HG03354 (cell line): Measurements from ENCODE around the gene LEP.
"Not testable (repeated sequence)": the region's sequence is repeated elsewhere in the genome, so short reads cannot be mapped to it uniquely, and the experiment has no call there.

Experiments used
- ATAC-seq: cut with Tn5 transposase; IDR thresholded peaks from one replicate; pipeline ENCODE4 v1.9.1; 2021; ENCODE audit warnings: mild to moderate bottlenecking; ENCODE audit not compliant: unreplicated experiment, poor library complexity, severe bottlenecking

The LEP gene

GRCh38 chr7:128210036-128210347, 31.1 kb upstream of the LEP start:
- no peak for ATAC-seq

DNA sequence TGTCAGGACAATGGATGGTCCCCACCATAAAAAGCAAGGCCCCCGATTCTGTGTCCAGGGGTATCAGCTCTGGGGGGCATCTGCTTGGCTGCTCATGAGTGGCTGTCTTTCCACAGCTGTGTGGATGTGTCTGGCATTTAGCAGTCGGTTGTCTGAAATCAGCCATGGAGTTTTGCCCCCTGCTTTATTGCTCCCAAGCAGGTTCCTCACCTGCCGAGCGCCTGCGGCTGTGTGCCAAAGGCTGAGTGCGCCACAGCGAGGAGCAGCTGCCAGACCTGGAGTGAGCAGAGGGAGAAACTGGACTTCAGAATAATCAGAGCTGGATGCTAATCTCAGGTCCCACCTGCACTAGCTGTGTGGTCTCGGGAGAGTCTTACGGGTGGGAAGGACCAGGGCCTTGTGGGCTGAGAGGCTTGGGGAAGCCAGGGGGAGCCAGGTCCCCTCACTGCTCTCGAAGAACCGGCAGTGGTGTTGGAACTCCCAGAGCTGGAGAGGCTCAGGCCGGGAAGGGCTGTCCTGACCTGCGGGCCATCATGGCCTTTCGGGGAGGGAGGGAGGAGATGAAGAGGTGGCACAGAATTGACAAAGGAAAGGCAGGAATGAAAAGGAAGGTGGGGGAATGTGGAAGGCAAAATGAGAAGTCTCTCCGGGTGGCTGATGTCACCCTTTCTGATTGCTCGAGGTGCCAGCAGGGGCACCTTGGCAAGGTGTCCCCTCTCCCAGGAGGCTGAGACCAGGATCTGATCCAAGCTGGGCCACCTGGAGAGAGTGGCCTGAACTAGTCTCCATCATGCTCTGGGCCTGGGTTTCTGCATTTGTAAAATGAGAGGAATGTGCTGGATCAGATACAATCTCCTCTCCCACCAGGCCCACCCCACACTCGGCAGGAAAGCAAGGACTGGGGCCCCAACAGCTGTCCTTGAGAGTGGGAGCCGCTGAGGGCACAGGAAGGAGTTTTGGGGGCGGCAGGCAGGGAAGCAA, 30.2 kb upstream of the LEP start:
- no peak for ATAC-seq

DNA sequence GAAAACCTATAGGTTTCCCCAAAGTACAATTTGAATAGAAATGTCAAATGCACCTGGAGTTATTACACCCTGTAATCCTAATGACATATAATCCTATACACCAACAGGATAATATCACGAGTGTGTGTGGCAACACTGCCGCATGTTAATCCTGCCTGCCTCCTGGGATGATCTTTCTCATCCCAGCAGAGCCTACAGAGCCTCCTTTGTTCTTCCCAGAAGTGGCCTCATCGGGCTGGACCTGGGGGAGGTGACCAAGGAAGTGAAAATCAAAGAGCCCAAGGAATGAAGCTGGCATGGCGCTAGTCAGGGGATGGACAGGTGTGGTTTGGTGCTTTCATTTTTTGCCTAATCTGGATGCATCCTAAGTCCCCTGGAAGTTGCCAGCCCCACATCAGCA, 29.5 kb upstream of the LEP start:
- ATAC-seq = no peak

DNA sequence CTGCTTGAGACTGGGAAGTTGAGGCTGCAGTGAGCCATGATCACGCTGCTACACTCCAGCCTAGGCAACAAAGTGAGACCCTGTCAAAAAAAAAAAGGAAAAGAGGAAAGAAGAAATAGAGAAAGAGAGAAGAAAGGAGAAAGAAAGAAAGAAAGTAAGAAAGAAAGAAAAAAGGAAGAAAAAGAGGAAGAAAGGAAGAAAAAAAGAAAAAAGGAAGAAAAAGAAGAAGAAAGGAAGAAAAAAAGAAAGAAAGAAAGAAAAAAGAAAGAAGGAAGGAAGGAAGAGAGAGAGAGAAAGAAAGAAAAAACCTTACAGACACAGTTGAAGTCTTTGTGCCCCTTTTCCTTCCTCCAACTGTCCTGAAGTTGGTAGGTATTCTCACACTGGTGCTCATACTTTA, 26.6 kb upstream of the LEP start:
- no peak for ATAC-seq

DNA sequence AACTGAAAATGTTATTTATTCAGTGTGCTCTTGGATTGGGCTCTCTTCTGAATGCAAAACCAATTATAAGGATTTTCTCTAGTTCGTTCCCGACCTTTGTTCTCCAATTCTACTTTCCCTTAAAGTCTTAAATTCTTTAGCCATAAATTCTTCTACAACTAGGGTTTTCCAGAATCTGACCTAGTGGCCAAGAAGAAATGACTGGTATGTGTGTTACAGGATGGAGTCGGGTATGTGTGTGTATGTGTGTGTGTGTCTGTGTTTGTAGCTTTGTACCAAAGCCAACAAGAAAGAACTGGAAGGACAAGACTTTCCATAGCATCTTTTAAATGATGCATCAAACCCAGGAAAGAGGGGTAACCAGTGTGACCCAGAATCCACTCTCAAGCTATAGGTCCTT, 25.8 kb upstream of the LEP start:
- no peak for ATAC-seq

DNA sequence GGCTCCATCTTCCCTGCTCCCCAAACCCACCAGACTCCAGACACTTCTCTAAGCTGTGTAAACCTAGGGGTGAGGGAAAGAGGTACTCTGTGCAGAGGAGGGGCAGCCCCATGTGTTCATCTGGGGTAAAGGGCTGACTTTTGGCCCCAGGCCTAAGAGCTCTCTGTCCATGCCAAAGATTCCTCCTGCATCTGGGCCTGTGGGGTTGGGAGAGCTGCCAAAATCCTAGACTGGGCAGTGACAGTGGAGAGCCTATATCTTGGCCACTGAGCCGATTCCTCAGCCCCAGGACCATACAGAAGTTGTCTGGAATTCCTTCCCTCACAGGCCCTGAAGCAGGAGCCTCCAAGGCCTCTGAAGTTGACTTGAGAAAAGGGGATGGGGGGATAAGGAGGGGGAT, 25.3 kb upstream of the LEP start:
- ATAC-seq = no peak

- no peak for ATAC-seq
These were observed 23.9 kb upstream of the LEP start for GRCh38 chr7:128217030-128217805.

DNA sequence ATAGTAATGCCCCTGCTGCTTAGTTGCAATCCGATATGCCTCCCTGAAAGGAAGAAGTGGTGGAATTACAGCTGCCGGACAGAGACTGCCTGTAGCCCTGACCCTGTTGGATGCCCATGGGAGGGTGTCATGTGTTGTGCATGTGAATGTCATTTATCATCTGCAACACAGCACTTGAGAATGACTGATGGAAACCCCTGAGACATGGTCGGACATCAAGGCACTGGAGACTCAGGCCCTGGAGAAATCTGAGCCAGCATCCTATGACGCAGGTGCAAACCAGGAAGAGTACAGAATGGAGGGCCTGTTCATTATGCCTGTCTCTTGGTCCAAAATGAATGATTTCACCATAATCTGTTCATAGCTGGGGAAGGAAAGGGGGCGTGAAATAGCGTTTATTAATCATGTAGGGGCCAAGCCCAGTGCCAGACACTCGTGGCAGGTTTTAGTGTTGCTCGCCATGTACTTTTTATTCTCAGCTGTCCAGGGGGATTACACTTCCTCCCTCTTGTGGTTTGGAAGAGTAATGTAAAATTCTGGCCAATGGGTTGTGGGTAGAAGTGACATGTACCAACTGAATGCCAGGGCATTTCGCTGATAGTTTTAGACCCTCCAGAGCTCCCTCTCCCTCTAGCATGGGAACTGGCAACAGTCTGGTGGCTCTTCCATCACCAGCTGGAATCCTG, 23.0 kb upstream of the LEP start:
- ATAC-seq = no peak

DNA sequence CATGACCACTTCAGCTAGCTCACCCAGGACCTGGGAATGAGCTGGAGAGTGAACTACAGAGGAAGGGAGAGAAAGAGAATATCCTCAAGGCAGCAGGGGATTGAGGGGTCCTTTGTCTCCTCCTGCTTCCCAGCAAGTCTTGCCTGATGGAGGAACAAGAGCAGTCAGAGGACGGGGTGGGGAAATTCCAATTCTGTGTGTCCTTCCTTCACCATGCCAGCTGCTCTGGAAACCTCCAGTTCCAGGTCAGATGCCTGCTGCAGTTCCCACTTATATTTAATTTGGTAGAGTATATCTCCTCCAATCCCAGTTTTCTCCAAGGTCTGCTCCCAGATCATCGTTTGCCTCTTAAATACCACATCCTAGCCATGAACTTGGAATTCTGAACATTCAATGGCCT, 21.4 kb upstream of the LEP start:
- no peak for ATAC-seq

GRCh38 chr7:128221929-128222403, 19.1 kb upstream of the LEP start:
- ATAC-seq = no peak

- no peak for ATAC-seq
These were observed 14.7 kb upstream of the LEP start for GRCh38 chr7:128226132-128226980.

DNA sequence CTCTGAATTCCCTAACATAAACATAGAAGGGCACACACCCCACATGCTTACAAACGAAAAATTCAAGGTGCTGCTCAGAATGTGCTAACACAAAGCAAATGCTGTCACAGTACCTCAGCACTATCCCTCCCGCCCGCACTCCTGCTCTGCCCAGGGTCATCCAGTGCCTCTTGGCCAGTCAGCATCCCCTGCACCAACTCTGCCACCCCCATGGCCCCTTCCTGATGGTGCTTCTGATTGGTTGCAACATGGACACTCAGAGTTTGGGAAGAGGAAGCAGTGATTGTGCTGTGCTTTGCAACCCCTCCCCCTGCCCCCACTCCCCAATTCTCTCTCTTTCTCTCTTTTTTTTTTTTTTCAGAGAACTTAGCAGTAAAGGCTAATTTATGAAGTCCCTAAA, 13.8 kb upstream of the LEP start:
- ATAC-seq = no peak

DNA sequence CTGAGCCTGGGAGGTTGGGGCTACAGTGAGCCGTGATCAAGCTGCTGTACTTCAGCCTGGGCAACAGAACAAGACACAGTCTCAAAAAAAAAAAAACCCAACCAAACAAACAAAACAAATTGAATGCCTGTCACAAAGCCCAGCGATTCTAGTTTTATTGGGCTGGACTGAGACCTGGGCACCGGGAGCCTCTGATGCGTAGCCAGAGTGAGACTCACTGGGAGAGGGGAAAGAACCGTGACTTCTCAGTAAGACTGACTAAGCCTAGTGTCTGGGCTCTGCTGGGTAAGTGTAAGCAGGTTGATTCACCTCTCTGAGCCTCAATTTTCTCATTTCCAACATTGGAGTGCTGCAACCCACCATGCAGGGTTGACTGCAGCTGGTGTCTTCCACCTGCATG, 10.1 kb upstream of the LEP start:
- ATAC-seq = no peak

GRCh38 chr7:128231677-128232076, 9.4 kb upstream of the LEP start:
- no peak for ATAC-seq

GRCh38 chr7:128233471-128233870, 7.6 kb upstream of the LEP start:
- no peak for ATAC-seq

- no peak for ATAC-seq
These were observed 6.5 kb upstream of the LEP start for GRCh38 chr7:128234476-128235026.

DNA sequence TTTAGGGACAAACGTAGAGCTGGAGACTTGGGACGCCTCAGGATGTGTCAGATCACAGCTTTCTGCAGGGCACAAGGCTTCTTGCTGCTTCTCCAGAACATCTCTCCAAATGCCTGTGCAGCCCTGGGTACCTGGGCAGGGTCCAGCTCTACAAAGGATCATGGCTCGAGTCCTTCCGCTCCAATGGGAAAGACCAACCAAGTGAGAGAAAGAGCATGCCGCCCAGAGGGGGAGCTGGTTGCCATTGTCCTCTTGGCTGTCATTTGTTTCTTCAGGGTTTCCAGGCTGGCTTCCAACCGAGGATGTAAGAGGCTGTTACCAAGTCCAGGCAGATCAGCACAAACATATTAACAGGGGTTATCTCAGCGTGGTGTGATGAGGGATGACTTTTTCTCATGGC, 5.6 kb upstream of the LEP start:
- ATAC-seq = no peak

- ATAC-seq = peak; percentile 71
These were observed 4.0 kb upstream of the LEP start for GRCh38 chr7:128236924-128237586.

GRCh38 chr7:128239146-128239545, 1.9 kb upstream of the LEP start:
- ATAC-seq = not testable (repeated sequence)
